H9 (cell line): ENCODE measurements around the gene MYO1C. TPM values are rescaled to one million over a fixed set of nuclear protein-coding genes. Genes with fewer than 3 reads are reported as not detected.
A peak's percentile ranks its signal among the peaks of the same experiment; 100 is the strongest.

Experiments used
- DNase-seq: peaks from one replicate; pipeline ENCODE4 v3.0.0-alpha.2; 2017
- H2AFZ ChIP-seq: one replicate; pipeline ENCODE4 v1.6.1; 2013; ENCODE audit warnings: mild to moderate bottlenecking, low read length, control low read depth, moderate library complexity
- H2AK5ac ChIP-seq: 2 replicates; pipeline ENCODE4 v1.6.1; 2013; ENCODE audit warnings: low read length, control low read depth, mixed read lengths; ENCODE audit not compliant: insufficient read length
- H2BK120ac ChIP-seq: one replicate; pipeline ENCODE4 v1.6.1; 2013; ENCODE audit warnings: low read depth, mild to moderate bottlenecking, low read length, control low read depth, inconsistent platforms; ENCODE audit not compliant: poor library complexity, severe bottlenecking
- H2BK12ac ChIP-seq: 2 replicates; pipeline ENCODE4 v1.6.1; 2013; ENCODE audit warnings: low read length, control low read depth, mixed read lengths, low read depth; ENCODE audit not compliant: insufficient read length
- H2BK15ac ChIP-seq: 2 replicates; pipeline ENCODE4 v1.6.1; 2013; ENCODE audit warnings: low read depth, low read length, control low read depth
- H2BK20ac ChIP-seq: one replicate; pipeline ENCODE4 v1.6.1; 2013; ENCODE audit warnings: low read depth, mild to moderate bottlenecking, low read length, control low read depth, inconsistent platforms; ENCODE audit not compliant: poor library complexity, severe bottlenecking
- H2BK5ac ChIP-seq: 2 replicates; pipeline ENCODE4 v1.6.1; 2013; ENCODE audit warnings: low read length, control low read depth, mixed read lengths; ENCODE audit not compliant: insufficient read length
- H3K14ac ChIP-seq: 2 replicates; pipeline ENCODE4 v1.6.1; 2013; ENCODE audit warnings: low read length, control low read depth; ENCODE audit not compliant: insufficient read depth
- H3K18ac ChIP-seq: 2 replicates; pipeline ENCODE4 v1.6.1; 2013; ENCODE audit warnings: low read depth, mild to moderate bottlenecking, mixed read lengths, low read length, control low read depth; ENCODE audit not compliant: insufficient read length
- H3K23ac ChIP-seq: 2 replicates; pipeline ENCODE4 v1.6.1; 2013; ENCODE audit warnings: low read length, control low read depth, mixed read lengths, low read depth; ENCODE audit not compliant: insufficient read length
- H3K23me2 ChIP-seq: 2 replicates; pipeline ENCODE4 v1.6.1; 2013; ENCODE audit warnings: low read depth, mild to moderate bottlenecking, mixed read lengths, low read length, control low read depth; ENCODE audit not compliant: insufficient read length, poor library complexity, severe bottlenecking
- H3K27ac ChIP-seq: 2 replicates; pipeline ENCODE4 v1.5.1; 2013; ENCODE audit warnings: low read length, control low read depth, mixed read lengths, low read depth; ENCODE audit not compliant: insufficient read length
- H3K27me3 ChIP-seq: 2 replicates; pipeline ENCODE4 v1.6.1; 2013; ENCODE audit warnings: low read length, control low read depth, inconsistent platforms; ENCODE audit not compliant: insufficient read depth
- H3K4ac ChIP-seq: 2 replicates; pipeline ENCODE4 v1.6.1; 2013; ENCODE audit warnings: low read depth, mild to moderate bottlenecking, control low read depth, inconsistent platforms, low read length, moderate library complexity
- H3K4me1 ChIP-seq: 2 replicates; pipeline ENCODE4 v1.6.1; 2013; ENCODE audit warnings: low read length, control low read depth, inconsistent platforms; ENCODE audit not compliant: insufficient read depth
- H3K4me2 ChIP-seq: 2 replicates; pipeline ENCODE4 v1.6.1; 2013; ENCODE audit warnings: low read length, control low read depth, mixed read lengths; ENCODE audit not compliant: insufficient read length, insufficient read depth
- H3K56ac ChIP-seq: 2 replicates; pipeline ENCODE4 v1.6.1; 2013; ENCODE audit warnings: low read depth, mild to moderate bottlenecking, mixed read lengths, low read length, control low read depth; ENCODE audit not compliant: insufficient read length
- H3K79me1 ChIP-seq: 2 replicates; pipeline ENCODE4 v1.6.1; 2013; ENCODE audit warnings: low read depth, mild to moderate bottlenecking, moderate library complexity, low read length, control low read depth, inconsistent platforms; ENCODE audit not compliant: insufficient read depth, poor library complexity, severe bottlenecking
- H3K79me2 ChIP-seq: 2 replicates; pipeline ENCODE4 v1.6.1; 2013; ENCODE audit warnings: low read length, control low read depth, inconsistent platforms; ENCODE audit not compliant: insufficient read depth
- H3K9ac ChIP-seq: 2 replicates; pipeline ENCODE4 v1.6.1; 2013; ENCODE audit warnings: low read length, control low read depth, mixed read lengths; ENCODE audit not compliant: insufficient read length; ENCODE audit errors: extremely low read depth
- H3K9me3 ChIP-seq: one replicate; pipeline ENCODE4 v1.6.1; 2013; ENCODE audit warnings: low read depth, low read length, inconsistent platforms; ENCODE audit not compliant: control insufficient read depth
- H3T11ph ChIP-seq: one replicate; pipeline ENCODE4 v1.6.1; 2013; ENCODE audit warnings: mild to moderate bottlenecking, low read length, control low read depth, inconsistent platforms
- H4K20me1 ChIP-seq: one replicate; pipeline ENCODE4 v1.6.1; 2013; ENCODE audit not compliant: control insufficient read depth, insufficient read length, insufficient read depth
- H4K5ac ChIP-seq: 2 replicates; pipeline ENCODE4 v1.6.1; 2013; ENCODE audit warnings: low read depth, mild to moderate bottlenecking, mixed read lengths, low read length, control low read depth; ENCODE audit not compliant: insufficient read length
- H4K8ac ChIP-seq: replicated peaks from 2 replicates; pipeline ENCODE4 v1.6.1; 2013; ENCODE audit warnings: low read length, control low read depth, mixed read lengths, low read depth; ENCODE audit not compliant: insufficient read length
- H4K91ac ChIP-seq: 2 replicates; pipeline ENCODE4 v1.6.1; 2013; ENCODE audit warnings: low read depth, mild to moderate bottlenecking, moderate library complexity, mixed read lengths, low read length, control low read depth; ENCODE audit not compliant: insufficient read length
- H3K27ac Mint-ChIP-seq, 3 experiments: 2 replicates in 2 of 3; 3 replicates in 1 of 3; pipeline ENCODE4 v1.8.0; 2020 to 2021; ENCODE audit warnings: mixed read lengths in 3 of 3, mild to moderate bottlenecking in 1 of 3, moderate library complexity in 1 of 3
- H3K27me3 Mint-ChIP-seq: 2 replicates; pipeline ENCODE4 v1.8.0; 2021; ENCODE audit warnings: low read depth, mild to moderate bottlenecking, moderate library complexity, mixed read lengths
- H3K36me3 Mint-ChIP-seq, 3 experiments: 2 replicates in 2 of 3; 3 replicates in 1 of 3; pipeline ENCODE4 v1.8.0; 2020 to 2021; ENCODE audit warnings: low read depth in 3 of 3, mixed read lengths in 3 of 3; ENCODE audit not compliant: insufficient read depth in 1 of 3
- H3K4me1 Mint-ChIP-seq, 2 experiments: 2 replicates each; pipeline ENCODE4 v1.8.0; 2020; ENCODE audit warnings: mixed read lengths in 2 of 2
- H3K4me3 Mint-ChIP-seq, 2 experiments: 2 replicates in 1 of 2; 3 replicates in 1 of 2; pipeline ENCODE4 v1.8.0; 2020 to 2021; ENCODE audit warnings: mild to moderate bottlenecking in 2 of 2, mixed read lengths in 2 of 2, moderate library complexity in 1 of 2
- H3K9me3 Mint-ChIP-seq, 2 experiments: 2 replicates in 1 of 2; 3 replicates in 1 of 2; pipeline ENCODE4 v1.8.0; 2020; ENCODE audit warnings: mild to moderate bottlenecking in 2 of 2, mixed read lengths in 2 of 2, moderate library complexity in 1 of 2
- WGBS: extraction: QIAGEN DNeasy Blood & Tissue Kit; methylation state at CpG from one replicate; pipeline ENCODE4 v1.1.7; 2013; ENCODE audit warnings: missing lambda C conversion rate, low lambda C conversion rate, mixed read lengths; ENCODE audit not compliant: insufficient read length; ENCODE audit errors: extremely low coverage; 5-methylcytosine and 5-hydroxymethylcytosine counted together
- total RNA-seq: library from RNA; stranded (reverse); gene quantifications from 2 replicates; pipeline ENCODE4 v1.2.1, GENCODE V29; 2021
- TF ChIP-seq, protein P1 (sequence below): fragments of 200-600 bp; sonication (generic); conservative IDR thresholded peaks from 3 replicates; pipeline ENCODE4 v1.8.0; 2021; ENCODE audit warnings: antibody characterized with exemption, mild to moderate bottlenecking

The MYO1C gene
- total RNA-seq, 1 experiment from 2014 or later, result 86.5 TPM

DNA sequence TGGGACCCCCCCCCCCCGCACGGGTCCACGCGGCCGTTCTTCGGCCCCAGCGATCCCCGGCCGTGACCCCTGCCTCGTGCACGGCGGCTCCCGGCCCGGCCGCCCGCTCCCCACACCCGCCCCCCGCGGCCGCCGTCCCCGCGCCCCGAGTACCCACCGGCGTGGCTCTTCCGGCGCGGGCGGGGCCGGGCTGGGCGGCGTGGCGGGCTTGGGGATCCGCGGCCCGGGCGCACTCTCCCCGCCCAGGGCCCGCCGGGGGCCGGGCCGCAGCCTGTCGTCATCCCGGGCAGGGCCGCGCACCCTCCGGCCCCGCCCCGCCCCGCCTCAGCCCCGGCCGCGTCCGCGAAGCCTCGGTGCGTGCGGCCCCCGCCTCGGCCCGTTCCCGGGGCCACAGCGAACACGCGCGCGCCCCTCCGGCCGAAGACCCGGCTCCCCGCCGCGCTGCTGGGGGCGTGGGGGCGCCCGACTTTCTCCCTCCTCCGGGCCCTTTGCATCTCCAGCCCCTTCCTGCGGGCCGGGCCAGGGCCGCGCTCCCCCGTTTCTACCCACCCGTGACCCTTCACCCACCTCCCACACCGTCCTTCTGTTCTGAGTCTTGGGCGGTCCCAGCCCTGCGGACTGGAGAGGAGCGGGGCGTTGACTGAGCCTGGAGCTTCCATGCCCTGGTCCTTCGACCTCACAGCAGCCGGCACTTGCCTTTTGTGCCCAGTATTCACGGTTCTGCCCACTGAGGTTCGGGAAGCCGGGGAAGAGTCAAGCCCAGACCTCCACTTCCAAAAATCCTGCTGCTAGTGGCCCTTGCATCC, 840 bp downstream of the MYO1C start:
- Mint-ChIP-seq H3K27me3 (peaks cover 2% of the 10 kb centered on the region; the same call in 1 of the 2 replicates), H3K27ac (peak overlapping the region in 1 of 3 experiments; percentile 57; a peak in 2 of 7 replicates), H3K36me3 (peaks cover 0 to 12% (median 3%) of the 10 kb centered on the region in 3 experiments; a peak in 3 of 7 replicates), H3K9me3 (peaks cover 0 to 3% of the 10 kb centered on the region in 2 experiments; a peak in 1 of 5 replicates), H3K4me1 (peaks cover 21 to 30% of the 10 kb centered on the region in 2 experiments), H3K4me3 (peak overlapping the region; percentile 88 to 91)
- Histone ChIP-seq H3K9ac (peak overlapping the region; percentile 27), H3K4me1 (no peaks in the 10 kb centered on the region), H3K79me2 (no peaks in the 10 kb centered on the region), H3K4ac (no peak overlapping the region), H3K27ac (no peak overlapping the region), H2BK5ac (no peak overlapping the region), H3K23me2 (peaks cover 22% of the 10 kb centered on the region), H3T11ph (no peak overlapping the region), H3K14ac (no peak overlapping the region; the same call in 1 of the 2 replicates), H3K9me3 (no peaks in the 10 kb centered on the region), H2BK120ac (no peak overlapping the region), H2AFZ (no peak overlapping the region), H3K18ac (no peak overlapping the region), H3K23ac (no peak overlapping the region), H3K27me3 (no peaks in the 10 kb centered on the region), H4K8ac (no peak overlapping the region), H3K79me1 (no peaks in the 10 kb centered on the region), H3K4me2 (peak overlapping the region; percentile 86), H4K5ac (no peak overlapping the region), H2BK15ac (no peak overlapping the region), H3K56ac (no peak overlapping the region), H2AK5ac (no peak overlapping the region), H4K91ac (no peak overlapping the region), H2BK20ac (no peak overlapping the region), H4K20me1 (no peaks in the 10 kb centered on the region), H2BK12ac (no peak overlapping the region)
- DNase-seq, result no peak
- TF ChIP-seq, protein P1, sequence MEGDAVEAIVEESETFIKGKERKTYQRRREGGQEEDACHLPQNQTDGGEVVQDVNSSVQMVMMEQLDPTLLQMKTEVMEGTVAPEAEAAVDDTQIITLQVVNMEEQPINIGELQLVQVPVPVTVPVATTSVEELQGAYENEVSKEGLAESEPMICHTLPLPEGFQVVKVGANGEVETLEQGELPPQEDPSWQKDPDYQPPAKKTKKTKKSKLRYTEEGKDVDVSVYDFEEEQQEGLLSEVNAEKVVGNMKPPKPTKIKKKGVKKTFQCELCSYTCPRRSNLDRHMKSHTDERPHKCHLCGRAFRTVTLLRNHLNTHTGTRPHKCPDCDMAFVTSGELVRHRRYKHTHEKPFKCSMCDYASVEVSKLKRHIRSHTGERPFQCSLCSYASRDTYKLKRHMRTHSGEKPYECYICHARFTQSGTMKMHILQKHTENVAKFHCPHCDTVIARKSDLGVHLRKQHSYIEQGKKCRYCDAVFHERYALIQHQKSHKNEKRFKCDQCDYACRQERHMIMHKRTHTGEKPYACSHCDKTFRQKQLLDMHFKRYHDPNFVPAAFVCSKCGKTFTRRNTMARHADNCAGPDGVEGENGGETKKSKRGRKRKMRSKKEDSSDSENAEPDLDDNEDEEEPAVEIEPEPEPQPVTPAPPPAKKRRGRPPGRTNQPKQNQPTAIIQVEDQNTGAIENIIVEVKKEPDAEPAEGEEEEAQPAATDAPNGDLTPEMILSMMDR, result no peak
- WGBS, result no CpG with 5 or more reads among the region's 94 CpGs
